SJCRH30 (cell line): ENCODE measurements around the gene LIMS2. TPM values are rescaled to one million over a fixed set of nuclear protein-coding genes. Genes with fewer than 3 reads are reported as not detected.

Experiments
- DNase-seq, 2 experiments: peaks; one replicate each; pipeline ENCODE4 v3.0.0-alpha.2; 2015 to 2020
- H3K27ac ChIP-seq: fragments of 250-450 bp; sonication (Bioruptor Pico); 2 replicates; pipeline ENCODE4 v1.5.1; 2020; ENCODE audit warnings: mild to moderate bottlenecking, moderate library complexity
- H3K27me3 ChIP-seq: fragments of 250-450 bp; sonication (Bioruptor Pico); 2 replicates; pipeline ENCODE4 v1.5.1; 2020; ENCODE audit warnings: mild to moderate bottlenecking, moderate library complexity
- H3K36me3 ChIP-seq: fragments of 250-450 bp; sonication (Bioruptor Pico); 2 replicates; pipeline ENCODE4 v1.5.1; 2020; ENCODE audit warnings: mild to moderate bottlenecking, moderate library complexity
- H3K4me1 ChIP-seq: fragments of 250-450 bp; sonication (Bioruptor Pico); 2 replicates; pipeline ENCODE4 v1.5.1; 2020; ENCODE audit warnings: mild to moderate bottlenecking, moderate library complexity
- H3K4me3 ChIP-seq: fragments of 250-450 bp; sonication (Bioruptor Pico); 2 replicates; pipeline ENCODE4 v1.5.1; 2020; ENCODE audit warnings: mild to moderate bottlenecking, moderate library complexity
- H3K9me3 ChIP-seq: fragments of 250-450 bp; sonication (Bioruptor Pico); replicated peaks from 2 replicates; pipeline ENCODE4 v1.5.1; 2020; ENCODE audit warnings: mild to moderate bottlenecking, moderate library complexity
- total RNA-seq: library from RNA; depleted of rRNA; stranded (reverse); fragments of >200 nt; shearing (Covaris generic); gene quantifications from 2 replicates; pipeline ENCODE4 v1.2.3, GENCODE V29; 2014

Gene LIMS2
- total RNA-seq, 1 experiment from 2014 or later = 5.5 TPM

GRCh38 chr2:127634626-127635379 is 40.5 kb downstream of the LIMS2 start:
- Histone ChIP-seq H3K4me1 (peaks cover 22% of the 10 kb centered on the region), H3K27ac (no peak overlapping the region), H3K27me3 (no peaks in the 10 kb centered on the region), H3K36me3 (no peaks in the 10 kb centered on the region), H3K4me3 (no peak overlapping the region), H3K9me3 (no peaks in the 10 kb centered on the region)
- DNase-seq = no peak

GRCh38 chr2:127634066-127634617 is 41.2 kb downstream of the LIMS2 start:
- Histone ChIP-seq H3K36me3 (no peaks in the 10 kb centered on the region), H3K4me3 (no peak overlapping the region), H3K4me1 (peaks cover 19% of the 10 kb centered on the region), H3K9me3 (no peaks in the 10 kb centered on the region), H3K27me3 (no peaks in the 10 kb centered on the region), H3K27ac (no peak overlapping the region)
- DNase-seq = no peak

- Histone ChIP-seq H3K27ac (no peak overlapping the region), H3K36me3 (no peaks in the 10 kb centered on the region), H3K9me3 (no peaks in the 10 kb centered on the region), H3K4me3 (no peak overlapping the region), H3K4me1 (peaks cover 19% of the 10 kb centered on the region), H3K27me3 (no peaks in the 10 kb centered on the region)
- no peak for DNase-seq
Measured at GRCh38 chr2:127633556-127634065, 41.7 kb downstream of the LIMS2 start.

GRCh38 chr2:127632592-127633489 is 42.5 kb downstream of the LIMS2 start:
- H3K27ac ChIP-seq = no peak overlapping the region
- no peaks in the 10 kb centered on the region for H3K9me3 ChIP-seq
- no peaks in the 10 kb centered on the region for H3K36me3 ChIP-seq
- DNase-seq = no peak
- H3K4me1 ChIP-seq = peaks cover 16% of the 10 kb centered on the region
- H3K4me3 ChIP-seq = no peak overlapping the region
- no peaks in the 10 kb centered on the region for H3K27me3 ChIP-seq

- no peaks in the 10 kb centered on the region for H3K9me3 ChIP-seq
- no peak overlapping the region for H3K4me3 ChIP-seq
- no peak overlapping the region for H3K27ac ChIP-seq
- DNase-seq = no peak
- peaks cover 8% of the 10 kb centered on the region for H3K4me1 ChIP-seq
- H3K27me3 ChIP-seq = no peaks in the 10 kb centered on the region
- H3K36me3 ChIP-seq = no peaks in the 10 kb centered on the region
Measured at GRCh38 chr2:127631997-127632581, 43.2 kb downstream of the LIMS2 start.

- no peaks in the 10 kb centered on the region for H3K27me3 ChIP-seq
- H3K4me3 ChIP-seq = no peak overlapping the region
- H3K36me3 ChIP-seq = no peaks in the 10 kb centered on the region
- H3K27ac ChIP-seq = no peak overlapping the region
- peaks cover 5% of the 10 kb centered on the region; the same call in 1 of the 2 replicates for H3K4me1 ChIP-seq
- H3K9me3 ChIP-seq = no peaks in the 10 kb centered on the region
- DNase-seq = no peak
Measured at GRCh38 chr2:127631541-127631996, 43.8 kb downstream of the LIMS2 start.

GRCh38 chr2:127630864-127631540 is 44.3 kb downstream of the LIMS2 start:
- DNase-seq = no peak
- Histone ChIP-seq H3K27me3 (no peaks in the 10 kb centered on the region), H3K4me3 (no peak overlapping the region), H3K27ac (no peak overlapping the region), H3K9me3 (no peaks in the 10 kb centered on the region), H3K4me1 (peaks cover 5% of the 10 kb centered on the region; the same call in 1 of the 2 replicates), H3K36me3 (no peaks in the 10 kb centered on the region)

GRCh38 chr2:127630096-127630863 is 45.0 kb downstream of the LIMS2 start:
- H3K27ac ChIP-seq = no peak overlapping the region
- no peaks in the 10 kb centered on the region for H3K27me3 ChIP-seq
- no peak for DNase-seq
- peaks cover 5% of the 10 kb centered on the region; the same call in 1 of the 2 replicates for H3K4me1 ChIP-seq
- H3K36me3 ChIP-seq = no peaks in the 10 kb centered on the region
- no peaks in the 10 kb centered on the region for H3K9me3 ChIP-seq
- no peak overlapping the region for H3K4me3 ChIP-seq

GRCh38 chr2:127629637-127630036 is 45.7 kb downstream of the LIMS2 start:
- H3K27me3 ChIP-seq = no peaks in the 10 kb centered on the region
- H3K9me3 ChIP-seq = no peaks in the 10 kb centered on the region
- DNase-seq = no peak
- no peaks in the 10 kb centered on the region for H3K36me3 ChIP-seq
- H3K4me3 ChIP-seq = no peak overlapping the region
- H3K4me1 ChIP-seq = peaks cover 5% of the 10 kb centered on the region; the same call in 1 of the 2 replicates
- H3K27ac ChIP-seq = no peak overlapping the region

GRCh38 chr2:127628767-127629614 is 46.3 kb downstream of the LIMS2 start:
- no peak for DNase-seq
- Histone ChIP-seq H3K27me3 (no peaks in the 10 kb centered on the region), H3K4me3 (no peak overlapping the region), H3K9me3 (no peaks in the 10 kb centered on the region), H3K4me1 (peaks cover 3% of the 10 kb centered on the region; the same call in 1 of the 2 replicates), H3K27ac (no peak overlapping the region), H3K36me3 (no peaks in the 10 kb centered on the region)

GRCh38 chr2:127627740-127628571 is 47.4 kb downstream of the LIMS2 start:
- Histone ChIP-seq H3K27me3 (no peaks in the 10 kb centered on the region), H3K9me3 (no peaks in the 10 kb centered on the region), H3K27ac (no peak overlapping the region), H3K4me3 (no peak overlapping the region), H3K36me3 (no peaks in the 10 kb centered on the region), H3K4me1 (no peaks in the 10 kb centered on the region)
- DNase-seq = no peak
